GM18870 (cell line): Measurements from ENCODE around the gene TSHZ2.

Source experiments
- ATAC-seq: cut with Tn5 transposase; IDR thresholded peaks from one replicate; pipeline ENCODE4 v1.9.1; 2021; ENCODE audit warnings: moderate library complexity; ENCODE audit not compliant: unreplicated experiment

The TSHZ2 gene

DNA sequence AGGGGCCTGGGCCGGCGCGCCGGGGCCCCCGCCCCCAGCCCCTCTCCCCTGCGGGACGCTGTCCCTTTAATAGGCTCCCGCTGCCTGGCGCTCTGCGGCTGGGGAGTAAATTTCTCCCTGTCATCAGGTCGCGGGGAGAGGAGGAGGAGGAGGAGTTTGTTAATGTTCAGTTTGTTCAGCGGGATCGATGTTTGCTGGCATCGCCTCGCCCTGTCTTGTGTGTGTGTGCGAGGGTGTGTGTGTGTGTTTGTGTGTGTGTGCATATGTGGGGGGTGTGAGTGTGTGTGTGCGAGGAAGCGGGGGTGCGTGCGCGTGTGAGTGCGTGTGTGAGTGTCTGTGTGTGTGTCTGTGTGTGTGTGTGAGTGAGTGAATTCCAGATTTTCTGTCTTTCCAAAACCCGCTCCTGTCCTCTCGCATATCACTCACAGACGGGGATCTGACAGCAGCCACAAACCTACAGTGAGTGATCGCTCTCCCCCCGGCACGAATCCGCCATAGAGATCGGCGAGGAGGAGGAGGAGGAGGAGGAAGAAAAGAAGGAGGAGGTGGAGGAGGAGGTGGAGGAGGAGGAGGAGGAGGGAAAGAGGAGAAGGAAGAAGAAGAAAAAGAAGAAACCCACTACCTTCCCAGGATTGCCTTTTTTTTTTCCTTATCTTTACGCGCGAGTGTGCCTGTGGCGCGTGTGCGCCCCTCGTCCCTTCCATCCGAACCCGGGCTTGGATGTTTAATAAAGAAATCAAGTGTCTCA is at the start of gene TSHZ2:
TSS of gene TSHZ2 (plus strand) at position 169 of the 748 bp plus-strand sequence. CDS start 936 bp downstream, outside the sequence.
- no peak for ATAC-seq

DNA sequence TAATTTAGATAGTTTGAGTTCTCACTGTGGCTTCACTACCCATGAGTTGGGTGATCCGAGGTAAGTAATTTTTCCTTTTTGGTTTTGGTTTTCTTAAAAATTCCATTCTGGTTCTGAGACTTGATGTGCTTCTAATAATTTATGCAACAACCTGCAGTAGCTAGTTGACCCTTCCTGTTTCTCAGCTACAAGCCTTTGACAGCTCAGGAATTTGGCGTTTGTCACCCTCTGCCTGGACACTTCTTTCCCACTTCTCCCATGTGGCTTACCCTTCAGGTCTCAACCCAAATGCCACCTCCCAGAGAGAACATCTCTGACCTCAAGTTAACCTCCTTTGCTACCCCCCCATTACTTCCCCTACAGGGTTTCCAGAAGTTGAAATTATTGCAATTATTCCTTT is 49.7 kb upstream of the TSHZ2 start:
- no peak for ATAC-seq

DNA sequence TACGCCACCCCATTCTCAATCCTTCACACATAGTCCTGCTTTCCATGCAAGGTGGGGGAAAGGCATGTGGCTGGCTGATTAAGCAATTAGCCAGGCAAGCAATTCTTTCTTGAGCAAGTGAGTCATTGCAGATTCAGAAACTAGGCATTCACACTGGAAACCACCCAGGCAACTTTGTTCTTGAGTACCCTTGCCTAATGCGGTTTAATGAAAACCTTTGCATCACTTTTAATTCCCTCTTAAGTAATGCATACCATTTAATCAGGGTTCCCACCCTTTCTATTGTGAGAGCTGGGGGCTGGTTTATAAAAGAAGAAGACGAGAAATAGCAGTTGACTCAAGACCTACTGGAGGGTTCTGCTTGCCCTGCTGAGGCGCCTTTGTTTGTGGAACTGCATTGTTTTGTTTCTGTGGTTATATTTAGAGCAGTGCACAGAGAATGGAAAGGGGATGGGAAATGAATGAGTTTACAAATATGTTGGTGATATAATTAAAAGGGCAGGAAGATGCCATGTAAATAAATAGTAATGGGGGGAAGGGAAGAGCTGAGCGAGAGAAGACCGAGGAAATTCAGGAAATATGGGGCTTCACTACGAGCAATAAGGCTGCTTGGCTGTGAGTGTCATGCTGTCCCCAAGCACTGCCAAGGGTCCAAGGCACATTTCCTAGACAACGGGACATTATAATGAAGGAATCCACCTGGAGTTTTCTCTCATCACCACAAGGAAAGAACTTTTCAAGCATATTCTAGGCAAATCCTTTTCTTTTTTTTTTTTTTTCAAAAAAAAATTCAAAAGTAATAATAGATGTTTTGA is 48.8 kb upstream of the TSHZ2 start:
- no peak for ATAC-seq

DNA sequence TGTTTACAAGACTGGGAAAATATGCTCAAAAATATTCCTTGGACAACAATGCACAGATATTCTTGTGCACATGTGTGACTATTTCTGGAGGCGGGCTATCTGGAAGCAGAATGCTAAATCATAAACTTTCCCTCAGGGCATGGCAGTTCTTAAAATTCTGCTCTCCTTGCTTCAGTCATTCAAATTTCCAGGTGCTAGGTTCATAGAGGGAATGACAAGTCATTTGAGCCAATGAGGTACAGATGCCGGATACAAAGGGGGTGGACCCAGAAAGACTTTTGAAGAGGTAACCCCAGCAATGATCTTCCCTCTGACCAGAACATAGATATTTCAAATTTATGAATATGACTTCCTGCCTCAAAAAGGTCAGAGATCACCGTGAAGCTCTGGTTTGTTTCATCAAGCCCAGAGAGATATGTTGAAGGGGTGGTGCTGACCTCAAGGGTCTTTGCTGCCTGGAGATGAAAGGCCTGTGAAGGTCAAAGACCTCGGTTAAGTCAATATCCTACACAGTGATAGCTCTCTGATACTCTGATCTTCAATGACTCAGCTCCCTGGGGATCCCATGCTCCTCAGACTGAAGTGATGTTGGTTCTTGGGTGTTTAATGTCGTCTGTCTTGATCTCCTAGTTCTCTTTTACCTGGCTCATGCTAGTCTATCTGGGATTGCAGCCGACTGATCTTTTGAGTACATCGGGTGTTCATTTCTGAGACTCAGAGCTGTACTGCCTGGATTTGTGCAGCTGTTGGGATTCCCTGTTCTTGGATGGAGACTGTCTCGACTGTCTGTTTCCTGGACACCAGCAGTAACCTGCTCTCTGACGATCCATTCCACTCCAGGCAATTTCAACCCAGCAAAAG is 47.5 kb upstream of the TSHZ2 start:
- no peak for ATAC-seq

DNA sequence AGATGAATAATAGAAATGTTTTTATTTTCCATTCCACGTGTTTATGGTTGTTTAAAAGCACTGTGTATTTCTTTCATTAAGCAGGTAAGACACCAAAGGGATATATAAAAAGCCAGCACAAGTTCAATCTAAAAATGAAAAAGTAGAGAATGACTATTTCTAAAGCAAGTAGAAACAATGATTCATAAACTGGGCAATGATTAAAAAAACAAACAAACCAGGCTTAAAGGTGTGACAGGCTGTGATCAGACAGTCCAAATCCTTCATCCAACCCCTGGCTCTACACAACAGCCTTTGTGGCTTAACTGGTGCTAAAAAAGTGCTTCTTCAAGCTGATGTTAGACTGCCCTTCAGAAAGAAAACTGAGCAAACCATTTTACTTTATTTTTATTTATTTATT is 45.7 kb upstream of the TSHZ2 start:
- no peak for ATAC-seq

- ATAC-seq: no peak
These were observed 38.3 kb upstream of the TSHZ2 start for GRCh38 chr20:52933867-52934266.

GRCh38 chr20:52936351-52937340 is 35.5 kb upstream of the TSHZ2 start:
- no peak for ATAC-seq

DNA sequence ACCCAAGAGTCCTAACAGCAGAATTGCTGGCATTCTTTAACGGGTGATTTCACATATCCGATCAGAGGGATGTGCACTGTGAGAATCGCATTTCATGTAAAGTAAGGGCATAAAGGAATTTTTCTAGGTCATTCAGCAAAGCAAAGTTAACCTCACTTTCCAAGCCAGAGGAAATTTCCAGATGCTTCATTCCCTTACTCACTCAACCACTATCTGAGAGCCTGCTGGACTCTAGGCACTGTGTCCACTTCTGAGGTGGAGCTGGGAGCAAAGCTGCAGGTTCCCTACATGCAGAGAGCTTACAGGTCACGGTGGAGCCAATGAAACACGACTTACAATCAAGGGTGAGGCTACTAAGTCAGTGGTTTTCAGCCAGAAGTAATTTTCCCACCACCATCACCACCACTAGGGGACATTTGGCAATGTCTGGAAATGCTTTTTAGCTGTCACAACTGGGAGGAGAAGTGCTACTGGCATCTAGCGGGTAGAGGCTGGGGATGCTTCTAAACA is 34.5 kb upstream of the TSHZ2 start:
- no peak for ATAC-seq

DNA sequence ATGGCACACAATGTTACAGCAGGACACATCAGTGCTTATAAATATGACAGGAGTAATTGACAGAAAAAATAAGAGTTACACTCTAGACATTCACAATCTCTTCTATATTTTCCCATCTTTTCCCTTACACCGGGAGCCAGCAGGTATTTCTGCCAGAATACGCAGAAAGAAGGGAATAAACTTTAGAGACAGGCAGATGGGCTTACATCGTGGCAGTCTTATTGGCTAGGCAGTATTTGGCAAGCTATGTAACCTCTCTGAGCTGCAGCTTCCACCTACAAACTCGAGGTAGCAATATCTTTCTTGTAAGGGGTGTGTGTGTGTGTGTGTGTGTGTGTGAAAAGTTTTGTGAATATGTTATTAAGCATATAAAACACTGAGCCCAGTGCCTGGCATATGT is 33.0 kb upstream of the TSHZ2 start:
- ATAC-seq: no peak

GRCh38 chr20:52941808-52942207 is 30.4 kb upstream of the TSHZ2 start:
- no peak for ATAC-seq

GRCh38 chr20:52943185-52943841 is 28.8 kb upstream of the TSHZ2 start:
- no peak for ATAC-seq

DNA sequence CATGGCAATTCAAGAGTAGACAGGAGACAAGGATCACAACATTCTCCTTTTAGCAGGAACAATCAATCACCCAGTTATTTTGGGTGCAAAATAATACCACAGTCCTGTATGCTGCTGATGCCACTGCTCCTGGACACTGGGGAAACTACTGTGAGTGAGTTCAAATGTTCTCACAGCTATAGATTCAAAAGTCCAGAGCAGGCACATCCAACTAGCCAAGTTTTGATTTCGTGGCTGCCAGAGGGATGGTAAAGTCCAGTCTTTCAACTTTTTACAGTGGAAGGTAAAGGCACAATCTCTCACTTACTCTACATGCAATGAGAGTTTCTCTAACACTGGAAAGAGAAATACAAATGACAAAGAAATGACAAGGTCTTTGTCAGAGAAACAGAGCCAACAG is 26.9 kb upstream of the TSHZ2 start:
- ATAC-seq: no peak

- no peak for ATAC-seq
These were observed 26.2 kb upstream of the TSHZ2 start for GRCh38 chr20:52945862-52946522.

- no peak for ATAC-seq
These were observed 23.7 kb upstream of the TSHZ2 start for GRCh38 chr20:52948491-52948890.

GRCh38 chr20:52953020-52953419 is 19.1 kb upstream of the TSHZ2 start:
- no peak for ATAC-seq

- ATAC-seq: no peak
These were observed 17.3 kb upstream of the TSHZ2 start for GRCh38 chr20:52954849-52955248.

GRCh38 chr20:52958211-52958610 is 13.9 kb upstream of the TSHZ2 start:
- no peak for ATAC-seq

DNA sequence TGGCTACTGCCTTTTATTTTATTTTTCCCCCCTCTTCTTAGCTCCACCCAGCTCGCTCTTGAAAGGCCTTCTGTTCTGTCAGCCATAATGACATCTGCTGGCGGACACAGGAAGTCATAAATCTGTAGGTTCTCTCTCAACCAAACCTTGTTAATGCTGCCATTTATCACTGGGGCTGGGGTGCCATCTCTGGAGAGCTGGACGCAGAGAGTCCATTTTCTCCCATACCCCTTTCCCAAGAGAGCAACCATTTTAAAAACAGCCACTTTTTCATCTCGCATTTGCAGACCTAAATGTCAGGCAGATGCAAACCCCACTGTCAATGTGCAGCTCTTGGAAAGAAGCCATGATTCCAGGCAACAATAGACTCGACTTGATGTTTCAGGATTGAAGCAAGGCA is 13.0 kb upstream of the TSHZ2 start:
- ATAC-seq: no peak

GRCh38 chr20:52962183-52962582 is 10.0 kb upstream of the TSHZ2 start:
- ATAC-seq: no peak
